HG02885 (cell line): Measurements from ENCODE around the gene MAPK13.

Experiments used
- ATAC-seq: cut with Tn5 transposase; IDR thresholded peaks from one replicate; pipeline ENCODE4 v1.9.1; 2021; ENCODE audit warnings: mild to moderate bottlenecking; ENCODE audit not compliant: unreplicated experiment, poor library complexity

The MAPK13 gene

DNA sequence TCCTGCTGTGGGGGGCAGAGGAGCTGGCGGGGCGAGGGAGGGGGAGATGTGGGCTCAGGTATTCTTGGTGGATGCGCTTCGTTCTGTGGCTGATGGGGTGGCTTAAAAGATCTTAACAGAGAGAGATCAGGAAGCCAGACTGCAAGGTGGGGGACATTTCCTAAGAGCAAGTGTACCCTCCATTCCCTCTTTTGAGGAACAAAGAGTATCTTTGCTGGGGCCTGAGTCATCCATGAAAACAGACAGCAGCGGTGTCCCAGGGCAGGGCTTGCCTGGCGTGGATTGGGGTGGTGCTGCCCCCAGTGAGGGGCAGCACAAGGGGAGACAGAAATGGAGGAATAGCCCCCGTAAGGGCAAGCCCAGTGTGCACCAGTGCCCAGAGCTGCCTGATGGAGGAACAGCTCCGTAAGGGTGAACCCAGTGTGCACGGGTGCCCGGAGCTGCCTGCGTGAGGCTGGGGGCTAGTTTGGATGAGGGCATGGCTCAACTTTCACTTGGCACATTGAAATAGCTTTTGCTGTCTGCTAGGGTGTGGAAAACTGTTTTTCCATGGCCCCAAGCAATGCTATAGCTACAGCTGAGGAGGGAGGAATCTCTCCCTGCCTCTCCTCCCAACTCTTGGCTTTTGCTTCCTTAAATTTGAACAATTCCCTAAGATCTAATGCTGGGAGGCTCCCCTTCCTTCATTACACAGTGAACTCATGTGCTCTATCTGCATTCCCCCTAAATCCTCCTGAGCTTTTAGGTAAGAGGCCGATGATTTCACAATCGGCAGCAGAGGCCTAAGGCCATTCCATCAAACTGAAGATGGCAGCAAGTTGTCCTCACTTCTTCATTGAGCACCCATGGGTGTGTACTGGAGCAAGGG lies 12.9 kb downstream of the MAPK13 start:
- no peak for ATAC-seq

DNA sequence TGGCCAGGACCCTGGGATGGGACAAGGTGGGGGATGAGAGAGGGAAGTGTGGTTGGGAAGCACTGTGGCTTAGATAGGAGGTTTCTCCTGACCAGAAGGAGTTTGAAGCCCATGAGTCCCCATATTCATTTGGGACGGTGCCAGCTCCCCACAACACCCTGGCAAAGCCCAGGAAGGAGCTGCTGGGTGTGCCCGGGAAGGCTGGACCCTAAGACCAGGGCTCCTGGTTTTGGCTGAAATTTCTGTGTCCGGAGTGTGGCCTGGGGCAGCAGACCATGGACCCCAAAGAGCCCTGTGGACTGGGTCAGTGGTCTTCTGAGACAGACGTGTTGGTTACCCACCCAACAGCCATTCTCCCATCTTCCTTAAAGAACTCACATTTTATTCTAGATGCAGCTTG lies 15.2 kb downstream of the MAPK13 start:
- ATAC-seq: no peak

DNA sequence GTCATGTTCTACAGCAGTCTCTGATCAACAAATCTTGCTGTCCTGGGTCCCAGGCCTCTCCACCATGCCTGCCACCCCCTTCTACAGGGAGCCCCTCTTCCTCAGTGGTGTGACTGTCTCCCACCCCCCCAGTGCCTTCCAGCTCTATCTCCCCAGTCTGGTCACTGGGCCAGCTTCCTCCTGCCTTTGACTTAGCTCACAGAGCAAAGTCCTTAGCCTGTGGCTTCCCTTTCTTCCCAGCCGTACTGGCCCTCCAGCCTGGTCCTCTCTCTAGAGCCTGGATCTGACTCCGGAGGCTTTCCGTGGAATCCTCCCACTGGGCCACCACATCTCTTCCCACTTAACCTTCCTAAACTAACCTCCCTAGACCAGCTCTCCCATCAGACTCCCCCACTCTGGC lies 17.0 kb downstream of the MAPK13 start:
- no peak for ATAC-seq

DNA sequence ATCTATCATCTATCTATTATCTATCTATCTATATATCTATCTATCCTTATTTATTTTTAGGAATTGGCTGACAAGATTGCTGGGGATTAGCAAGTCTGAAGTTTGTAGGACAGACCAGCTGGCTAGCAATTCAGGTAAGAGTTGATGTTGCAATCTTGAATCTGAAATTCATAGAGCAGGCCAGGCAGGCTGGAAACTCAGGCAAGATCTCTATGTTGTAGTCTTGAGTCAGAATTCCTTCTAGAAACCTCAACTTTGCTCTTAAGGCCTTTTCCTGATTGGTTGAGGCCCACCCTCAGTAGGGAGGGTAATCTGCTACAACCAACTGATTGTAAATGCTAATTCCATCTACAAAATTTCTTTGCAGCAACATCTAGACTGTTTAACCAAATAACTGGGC lies 19.2 kb downstream of the MAPK13 start:
- no peak for ATAC-seq

DNA sequence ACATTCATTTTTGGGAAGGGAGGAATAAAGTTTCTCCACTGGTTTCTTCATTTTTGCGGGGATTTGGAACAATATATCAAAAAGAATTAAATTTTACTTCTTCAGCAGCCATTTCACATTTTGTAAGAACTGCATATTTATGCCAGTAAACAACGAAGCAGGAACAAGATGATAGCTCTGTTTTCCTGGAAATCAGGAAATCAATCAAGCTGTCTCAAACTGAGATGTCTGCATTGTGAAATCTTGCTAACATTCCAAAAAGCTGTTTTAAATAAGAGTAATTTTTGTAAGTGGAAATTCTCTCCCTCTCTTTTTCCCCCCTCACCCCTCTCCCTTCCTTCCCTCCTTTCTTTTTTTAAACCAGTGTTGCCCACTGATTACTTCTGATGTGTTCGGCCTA lies 20.0 kb downstream of the MAPK13 start:
- ATAC-seq: no peak

DNA sequence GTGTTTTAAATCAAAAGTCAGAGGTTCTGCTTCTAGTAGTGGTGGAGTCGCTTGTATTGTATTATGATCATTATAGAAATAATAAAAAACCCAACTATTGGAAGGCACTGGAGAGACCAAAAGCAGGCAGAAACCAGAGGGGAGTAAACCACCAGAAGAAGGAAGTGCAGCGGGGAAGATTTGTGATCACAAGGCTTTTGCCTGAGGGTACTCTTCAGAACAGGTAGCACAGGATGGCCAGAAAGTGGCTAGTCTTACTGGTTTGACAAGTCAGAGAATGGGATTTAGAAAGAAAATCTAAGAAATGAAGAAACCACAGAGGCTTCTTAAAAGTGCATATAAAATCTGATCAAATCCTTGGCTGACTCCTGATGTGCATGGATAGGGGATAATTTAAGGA lies 24.0 kb downstream of the MAPK13 start:
- ATAC-seq: no peak

DNA sequence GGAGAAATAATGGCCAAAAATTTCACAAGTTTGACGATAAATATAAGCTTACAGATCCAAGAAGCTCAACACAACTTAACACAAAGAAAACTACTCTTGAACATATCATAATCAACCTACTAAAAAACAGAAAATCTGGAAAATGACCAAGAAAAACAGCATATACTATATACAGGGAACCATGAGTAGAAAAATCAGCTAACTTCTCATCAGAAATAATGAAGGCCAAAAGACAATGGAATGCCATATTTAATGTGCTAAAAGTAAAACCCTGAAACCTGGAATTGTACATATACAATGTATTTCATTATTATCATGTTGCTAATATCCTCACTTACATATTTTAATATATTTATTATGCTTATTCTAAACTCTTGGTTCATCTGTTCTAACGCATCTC lies 25.3 kb downstream of the MAPK13 start:
- ATAC-seq: no peak

DNA sequence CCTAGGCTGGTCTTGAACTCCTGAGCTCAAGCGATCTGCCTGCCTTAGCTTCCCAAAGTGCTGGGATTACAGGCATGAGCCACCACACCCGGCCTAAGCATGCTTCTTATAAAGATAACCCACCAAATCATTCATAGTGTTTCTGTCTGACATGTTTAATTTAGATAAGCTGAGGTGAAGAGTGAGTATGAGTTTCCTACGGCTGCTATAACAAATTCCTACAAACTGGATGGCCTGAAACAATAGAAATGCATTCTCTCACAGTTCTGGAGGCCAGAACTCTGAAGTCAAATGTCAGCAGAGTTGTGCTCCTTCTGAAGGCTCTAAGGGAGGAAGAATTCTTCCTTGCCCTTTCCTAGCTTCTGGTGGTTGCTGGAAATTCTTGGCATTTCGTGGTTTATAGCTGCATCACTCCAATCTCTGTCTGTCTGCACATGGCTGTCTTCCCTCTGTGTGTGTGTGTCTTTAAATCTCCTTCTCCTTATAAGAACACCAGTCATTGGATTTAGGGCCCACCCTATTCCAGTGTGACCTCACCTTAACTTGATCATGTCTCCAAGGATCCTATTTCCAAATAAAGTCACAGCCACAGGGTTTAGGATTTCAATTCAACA lies 29.9 kb downstream of the MAPK13 start:
- no peak for ATAC-seq

DNA sequence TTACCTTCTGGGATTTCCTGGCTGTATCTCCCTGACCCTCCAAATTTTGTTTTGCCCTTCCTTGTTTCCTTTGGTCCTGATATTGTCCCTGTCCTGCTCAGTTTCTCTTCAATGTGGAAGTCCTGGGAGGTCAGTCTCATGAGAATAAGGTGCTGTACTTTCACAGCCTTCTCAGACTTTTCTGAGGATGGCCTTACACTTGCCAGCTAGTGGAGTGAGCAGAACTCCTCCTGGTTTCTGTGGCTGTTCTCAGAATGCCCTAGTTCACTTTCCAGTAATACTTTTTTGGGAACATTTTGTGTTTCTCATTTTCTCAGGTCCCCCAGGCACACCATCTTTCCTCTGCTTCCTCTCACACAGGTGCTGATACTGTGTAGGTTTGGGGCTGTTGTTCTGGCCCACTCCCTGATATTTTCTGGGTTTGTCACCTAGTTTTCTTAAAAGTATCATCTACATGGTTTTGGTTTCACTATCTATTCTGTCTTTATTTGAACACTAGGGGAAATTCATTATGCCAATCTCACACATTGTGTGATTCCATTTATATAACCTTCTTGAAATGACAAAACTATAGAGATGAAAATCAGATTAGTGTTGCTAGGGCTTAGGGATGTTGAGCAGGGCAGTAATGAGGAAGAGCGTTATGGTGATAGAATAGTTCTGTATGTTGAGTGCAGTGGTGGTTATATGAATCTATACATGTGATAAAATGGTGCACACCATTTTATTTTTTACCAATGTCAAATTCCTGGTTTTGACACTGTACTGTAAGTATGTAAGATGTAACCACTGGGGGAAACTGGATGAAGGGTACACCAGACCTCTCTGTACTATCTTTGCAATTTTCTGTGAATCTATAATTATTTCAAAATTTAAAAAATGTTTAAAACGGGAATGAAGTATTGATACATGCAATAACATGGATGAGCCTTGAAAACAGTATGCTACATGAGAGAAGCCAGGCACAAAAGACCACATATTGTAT lies 39.0 kb downstream of the MAPK13 start:
- no peak for ATAC-seq

DNA sequence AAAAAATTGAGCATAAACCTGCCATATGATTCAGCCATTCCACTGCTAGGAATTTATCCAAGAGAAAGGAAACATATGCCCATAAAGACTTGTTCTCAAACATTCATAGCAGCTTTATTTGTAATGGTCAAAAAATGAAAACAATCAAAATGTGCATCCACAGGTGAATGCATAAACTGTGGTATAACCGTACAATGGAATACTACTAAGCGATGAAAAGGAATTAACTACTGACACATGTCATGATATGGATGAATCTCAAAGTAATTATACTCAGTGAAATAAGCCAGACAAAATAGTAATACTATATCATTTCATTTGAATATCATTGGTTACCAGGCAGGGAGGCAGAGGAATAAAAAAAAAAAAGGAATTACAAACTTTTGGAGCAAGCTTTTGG lies 40.4 kb downstream of the MAPK13 start:
- no peak for ATAC-seq

DNA sequence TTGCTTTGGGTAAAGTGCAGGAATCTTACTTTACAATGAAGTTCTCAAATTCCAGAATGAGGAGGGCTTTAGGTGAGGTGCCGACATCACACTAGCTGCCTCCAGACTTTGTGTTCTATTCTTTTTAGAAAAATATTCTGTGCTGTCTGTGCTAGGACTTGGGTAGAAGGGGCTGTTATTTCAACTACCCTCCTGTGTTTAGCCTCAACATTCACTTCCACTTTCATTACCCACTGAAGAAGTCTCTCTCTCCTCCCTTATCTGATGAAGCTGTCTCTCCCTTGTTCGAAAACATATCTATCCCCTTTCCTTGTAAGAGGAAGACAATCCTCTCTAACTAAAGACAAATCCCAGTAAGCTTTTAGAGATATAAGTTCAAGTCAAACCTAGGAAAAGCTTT lies 41.3 kb downstream of the MAPK13 start:
- no peak for ATAC-seq

DNA sequence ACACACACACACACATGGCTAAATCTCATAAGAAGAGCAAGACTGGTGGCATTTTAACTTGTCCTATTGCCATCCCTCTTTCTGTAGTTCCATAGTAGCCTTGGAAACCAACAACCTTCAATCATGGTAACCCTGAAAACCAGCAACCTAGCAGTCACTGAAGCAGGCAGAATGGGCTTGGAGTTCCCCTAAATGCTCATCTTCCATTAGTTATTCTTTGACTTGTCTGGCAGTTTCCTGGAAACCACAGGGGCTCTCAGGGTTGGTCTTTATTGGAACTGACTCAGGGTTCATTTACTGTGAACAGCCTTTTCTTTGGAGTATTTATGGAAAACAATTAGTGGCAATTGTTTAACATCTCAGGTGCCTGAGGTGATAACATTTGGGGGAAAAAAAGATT lies 46.9 kb downstream of the MAPK13 start:
- no peak for ATAC-seq

DNA sequence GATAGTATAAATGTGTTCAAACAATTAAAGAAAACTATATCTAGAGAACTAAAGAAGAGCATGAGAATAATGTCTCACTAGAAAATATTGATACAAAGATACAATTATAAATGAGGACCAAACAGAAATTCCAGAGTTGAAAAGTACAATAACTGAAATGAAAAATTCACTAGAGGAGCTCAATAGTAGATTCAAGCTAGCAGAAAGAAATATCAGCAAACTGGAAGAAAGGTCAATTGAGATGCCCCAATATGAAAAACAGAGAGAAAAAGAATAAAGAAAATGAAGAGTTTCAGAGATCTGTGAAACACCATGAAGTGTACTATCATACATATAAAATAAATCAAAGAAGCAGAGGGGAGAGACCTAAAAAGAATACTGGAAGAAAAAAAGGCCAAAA lies 48.2 kb downstream of the MAPK13 start:
- no peak for ATAC-seq

DNA sequence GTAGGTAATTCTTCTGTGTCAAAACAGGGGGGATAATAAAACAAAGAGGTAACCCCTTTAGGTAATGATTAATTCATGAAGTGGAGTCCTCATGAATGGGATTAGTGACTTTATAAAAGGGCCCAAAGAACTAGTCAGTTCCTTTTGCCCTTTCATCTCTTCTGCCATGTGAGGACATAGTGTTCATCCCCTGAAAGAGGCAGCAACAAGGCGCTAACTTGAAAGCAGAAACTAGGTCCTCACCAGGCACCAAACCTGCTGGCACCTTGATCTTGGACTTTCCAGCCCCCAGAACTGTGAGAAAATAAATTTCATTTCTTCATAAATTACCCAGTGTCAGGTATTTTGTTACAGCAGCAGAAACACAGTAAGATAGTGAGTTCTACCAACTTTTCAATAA lies 49.8 kb downstream of the MAPK13 start:
- no peak for ATAC-seq

DNA sequence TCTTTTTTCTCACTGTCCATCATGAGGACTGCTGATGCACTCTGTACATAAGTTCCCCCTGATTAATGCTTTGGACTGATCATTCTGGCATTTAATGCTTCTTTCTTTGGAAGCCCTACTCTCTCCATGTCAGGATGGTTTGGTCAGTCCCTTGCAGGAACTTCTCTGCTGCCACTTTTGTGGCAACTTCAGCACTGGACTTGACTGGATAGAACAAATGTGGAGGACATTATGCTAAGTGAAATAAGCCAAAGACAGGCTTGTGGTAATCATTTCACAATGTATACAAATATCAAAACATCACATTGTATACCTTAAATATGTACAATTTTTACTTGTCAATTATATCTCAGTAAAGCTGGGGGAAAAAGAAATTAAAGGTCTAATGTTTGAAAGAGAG lies 54.0 kb downstream of the MAPK13 start:
- no peak for ATAC-seq

DNA sequence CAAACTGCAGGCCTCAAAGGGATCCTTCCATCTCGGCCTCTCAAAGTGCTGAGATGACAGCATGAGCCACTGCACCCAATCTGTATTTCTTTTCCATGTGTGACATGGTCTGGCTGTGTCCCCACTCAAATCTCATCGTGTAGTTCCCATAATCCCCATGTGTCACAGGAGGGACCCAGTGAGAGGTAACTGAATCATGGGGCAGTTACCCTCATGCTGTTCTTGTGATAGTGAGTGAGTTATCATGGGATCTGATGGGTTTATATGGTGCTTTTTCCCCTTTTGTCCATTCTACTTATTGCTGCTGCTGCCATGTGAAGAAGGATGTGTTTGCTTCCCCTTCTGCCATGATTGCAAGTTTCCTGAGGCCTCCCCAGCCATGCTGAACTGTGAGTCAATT lies 55.9 kb downstream of the MAPK13 start:
- ATAC-seq: no peak

DNA sequence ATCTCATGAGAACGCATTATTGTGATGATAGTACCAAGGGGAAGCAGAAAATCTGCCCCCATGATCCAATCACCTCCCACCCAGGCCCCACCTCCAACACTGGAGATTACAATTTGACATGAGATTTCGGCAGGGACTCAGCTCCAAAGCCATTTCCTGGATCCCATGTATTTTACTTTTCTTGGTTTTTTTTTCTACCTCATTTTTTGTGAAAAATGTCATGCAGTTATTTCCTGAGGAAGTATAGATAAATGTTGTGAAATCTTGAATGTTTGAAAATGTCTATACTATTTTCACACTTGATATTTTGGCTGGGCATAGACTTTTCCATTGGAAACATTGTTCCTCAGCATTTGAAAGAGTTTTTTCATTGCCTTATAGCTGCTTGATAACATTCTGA lies 57.1 kb downstream of the MAPK13 start:
- ATAC-seq: no peak
